Dendritic cell treated with granulocyte-macrophage colony-stimulating factor and Interleukin-4, amounts not matched to agents 40 ng/mL and 50 ng/mL, for 4 days (primary cell): ENCODE results near the gene EHBP1L1.

Experiments used
- H3K27ac Mint-ChIP-seq: one replicate; pipeline ENCODE4 v1.8.0; 2022; ENCODE audit warnings: mild to moderate bottlenecking, mixed read lengths
- H3K27me3 Mint-ChIP-seq: one replicate; pipeline ENCODE4 v1.8.0; 2022; ENCODE audit warnings: mild to moderate bottlenecking, mixed read lengths
- H3K36me3 Mint-ChIP-seq: one replicate; pipeline ENCODE4 v1.8.0; 2022; ENCODE audit warnings: low read depth, mixed read lengths
- H3K4me1 Mint-ChIP-seq: one replicate; pipeline ENCODE4 v1.8.0; 2022; ENCODE audit warnings: low read depth, mixed read lengths
- H3K4me3 Mint-ChIP-seq: one replicate; pipeline ENCODE4 v1.8.0; 2022; ENCODE audit warnings: mild to moderate bottlenecking, moderate library complexity, mixed read lengths
- H3K9me3 Mint-ChIP-seq: one replicate; pipeline ENCODE4 v1.8.0; 2022; ENCODE audit warnings: mixed read lengths
- intact Hi-C: fragments of 100-400 bp; cut with micrococcal nuclease; formaldehyde crosslinking; loops from one replicate; pipeline ENCODE4 v1.15.0; 2022

Gene EHBP1L1

GRCh38 chr11:65539744-65540289, 36.0 kb upstream of the EHBP1L1 start:
- peaks cover 46% of the 10 kb centered on the region for H3K36me3 Mint-ChIP-seq

GRCh38 chr11:65540290-65541092, 35.4 kb upstream of the EHBP1L1 start:
- Mint-ChIP-seq H3K9me3 (no peaks in the 10 kb centered on the region), H3K4me1 (peaks cover 62% of the 10 kb centered on the region), H3K27ac (peak overlapping the region; percentile 89), H3K36me3 (peaks cover 39% of the 10 kb centered on the region), H3K4me3 (peak overlapping the region; percentile 75), H3K27me3 (peaks cover 6% of the 10 kb centered on the region)
- intact Hi-C loops, result loop anchor here (1.0 kb wide), 3 partner anchors 30 to 74 kb away; partner anchors contain the start of genes MAP3K11 and ZNRD2

More at GRCh38 chr11:65539744-65540289, 36.0 kb upstream of the EHBP1L1 start:
- Mint-ChIP-seq H3K4me3 (peak overlapping the region; percentile 75), H3K27ac (peak overlapping the region; percentile 89), H3K27me3 (no peaks in the 10 kb centered on the region), H3K9me3 (no peaks in the 10 kb centered on the region), H3K4me1 (peaks cover 55% of the 10 kb centered on the region)
- intact Hi-C loops, result loop anchor here (1.0 kb wide), 3 partner anchors 30 to 74 kb away; partner anchors contain the start of genes MAP3K11 and ZNRD2

GRCh38 chr11:65541093-65541982, 34.5 kb upstream of the EHBP1L1 start:
- no peaks in the 10 kb centered on the region for H3K9me3 Mint-ChIP-seq
- H3K4me1 Mint-ChIP-seq, result peaks cover 63% of the 10 kb centered on the region
- peak overlapping the region; percentile 75 for H3K4me3 Mint-ChIP-seq
- H3K36me3 Mint-ChIP-seq, result peaks cover 31% of the 10 kb centered on the region
- H3K27me3 Mint-ChIP-seq, result peaks cover 12% of the 10 kb centered on the region
- peak overlapping the region; percentile 89 for H3K27ac Mint-ChIP-seq
- intact Hi-C loops, result no loop called here

GRCh38 chr11:65542738-65543390, 33.0 kb upstream of the EHBP1L1 start:
- Mint-ChIP-seq H3K27ac (no peak overlapping the region), H3K4me1 (peaks cover 63% of the 10 kb centered on the region), H3K36me3 (peaks cover 16% of the 10 kb centered on the region), H3K27me3 (peaks cover 16% of the 10 kb centered on the region), H3K9me3 (no peaks in the 10 kb centered on the region), H3K4me3 (no peak overlapping the region)
- intact Hi-C loops, result no loop called here

GRCh38 chr11:65545853-65546216, 30.0 kb upstream of the EHBP1L1 start:
- H3K27ac Mint-ChIP-seq, result peak overlapping the region; percentile 38
- intact Hi-C loops, result loop anchor here (2.0 kb wide), 1 partner anchor 23 kb away; no protein-coding TSS in a partner anchor
- peaks cover 23% of the 10 kb centered on the region for H3K27me3 Mint-ChIP-seq
- H3K4me1 Mint-ChIP-seq, result peaks cover 72% of the 10 kb centered on the region
- H3K36me3 Mint-ChIP-seq, result no peaks in the 10 kb centered on the region
- no peaks in the 10 kb centered on the region for H3K9me3 Mint-ChIP-seq
- H3K4me3 Mint-ChIP-seq, result peak overlapping the region; percentile 65

GRCh38 chr11:65546217-65546958, 29.5 kb upstream of the EHBP1L1 start:
- Mint-ChIP-seq H3K36me3 (no peaks in the 10 kb centered on the region), H3K4me1 (peaks cover 73% of the 10 kb centered on the region)
- intact Hi-C loops, result loop anchor here (2.0 kb wide), 1 partner anchor 22 kb away; no protein-coding TSS in a partner anchor

GRCh38 chr11:65547446-65548125, 28.3 kb upstream of the EHBP1L1 start:
- H3K27ac Mint-ChIP-seq, result peak overlapping the region; percentile 48
- no peak overlapping the region for H3K4me3 Mint-ChIP-seq
- intact Hi-C loops, result loop anchor here (2.0 kb wide), 1 partner anchor 21 kb away; no protein-coding TSS in a partner anchor
- H3K4me1 Mint-ChIP-seq, result peaks cover 74% of the 10 kb centered on the region
- H3K36me3 Mint-ChIP-seq, result no peaks in the 10 kb centered on the region
- H3K27me3 Mint-ChIP-seq, result peaks cover 25% of the 10 kb centered on the region
- H3K9me3 Mint-ChIP-seq, result no peaks in the 10 kb centered on the region

More at GRCh38 chr11:65546217-65546958, 29.5 kb upstream of the EHBP1L1 start:
- Mint-ChIP-seq H3K4me3 (peak overlapping the region; percentile 65), H3K9me3 (no peaks in the 10 kb centered on the region), H3K27ac (peak overlapping the region; percentile 38), H3K27me3 (peaks cover 23% of the 10 kb centered on the region)

GRCh38 chr11:65548395-65548794, 27.5 kb upstream of the EHBP1L1 start:
- peaks cover 77% of the 10 kb centered on the region for H3K4me1 Mint-ChIP-seq
- H3K27me3 Mint-ChIP-seq, result peaks cover 25% of the 10 kb centered on the region
- H3K4me3 Mint-ChIP-seq, result no peak overlapping the region
- intact Hi-C loops, result no loop called here
- H3K9me3 Mint-ChIP-seq, result no peaks in the 10 kb centered on the region
- no peaks in the 10 kb centered on the region for H3K36me3 Mint-ChIP-seq
- peak overlapping the region; percentile 48 for H3K27ac Mint-ChIP-seq

- Mint-ChIP-seq H3K27me3 (peaks cover 25% of the 10 kb centered on the region), H3K4me3 (no peak overlapping the region), H3K27ac (no peak overlapping the region), H3K36me3 (no peaks in the 10 kb centered on the region), H3K4me1 (peaks cover 73% of the 10 kb centered on the region), H3K9me3 (no peaks in the 10 kb centered on the region)
- intact Hi-C loops, result no loop called here
These were observed 26.8 kb upstream of the EHBP1L1 start for GRCh38 chr11:65549096-65549495.

- H3K9me3 Mint-ChIP-seq, result no peaks in the 10 kb centered on the region
- H3K4me1 Mint-ChIP-seq, result peaks cover 75% of the 10 kb centered on the region
- H3K27me3 Mint-ChIP-seq, result peaks cover 31% of the 10 kb centered on the region
- H3K27ac Mint-ChIP-seq, result peak overlapping the region; percentile 2
- no peaks in the 10 kb centered on the region for H3K36me3 Mint-ChIP-seq
- H3K4me3 Mint-ChIP-seq, result no peak overlapping the region
- intact Hi-C loops, result no loop called here
These were observed 24.1 kb upstream of the EHBP1L1 start for GRCh38 chr11:65551572-65552387.

- H3K4me1 Mint-ChIP-seq, result peaks cover 77% of the 10 kb centered on the region
- H3K9me3 Mint-ChIP-seq, result no peaks in the 10 kb centered on the region
- H3K36me3 Mint-ChIP-seq, result no peaks in the 10 kb centered on the region
- no peak overlapping the region for H3K4me3 Mint-ChIP-seq
- H3K27ac Mint-ChIP-seq, result no peak overlapping the region
- H3K27me3 Mint-ChIP-seq, result peaks cover 35% of the 10 kb centered on the region
- intact Hi-C loops, result no loop called here
These were observed 23.4 kb upstream of the EHBP1L1 start for GRCh38 chr11:65552388-65552951.
